Measurements from ENCODE around the gene GBF1. TPM values are rescaled to one million over a fixed set of nuclear protein-coding genes. Genes with fewer than 3 reads are reported as not detected.

Gene GBF1
- total RNA-seq, 2 experiments from 2014 or later: 33.1 to 37.5 TPM

GRCh38 chr10:102267748-102268147 is 22.4 kb downstream of the GBF1 start:
- H3K4me3 Mint-ChIP-seq: peak overlapping the region; percentile 48
- ATAC-seq (peak; percentile 89), DNase-seq (no peak)
- peaks cover 31% of the 10 kb centered on the region for H3K36me3 Mint-ChIP-seq (ENCODE audit: low read depth)
- no peaks in the 10 kb centered on the region for H3K27me3 Mint-ChIP-seq
- CTCF ChIA-PET: interaction anchor here (0.5 to 10.7 kb wide), 16 partner anchors 9 to 328 kb away, joined by 3 to 82 read pairs (median 5); partner anchors contain the start of gene GBF1
- peaks cover 58% of the 10 kb centered on the region for H3K4me1 Mint-ChIP-seq
- intact Hi-C loops (cut with DNase I, micrococcal nuclease): loop anchor here (1.0 kb wide), 6 partner anchors 16 to 74 kb away; partner anchors contain the start of gene GBF1 (in 1 of the 2)
- POLR2A ChIA-PET: interaction anchor here (0.5 to 2.0 kb wide), 9 partner anchors 16 to 154 kb away, joined by 3 to 26 read pairs (median 4); partner anchors contain the start of genes GBF1 and NFKB2
- peak overlapping the region; percentile 94 for H3K27ac Mint-ChIP-seq
- H3K9me3 Mint-ChIP-seq (ENCODE audit: low read depth): no peaks in the 10 kb centered on the region

GRCh38 chr10:102268375-102268888 is 23.1 kb downstream of the GBF1 start:
- H3K4me3 Mint-ChIP-seq: peak overlapping the region; percentile 48
- peak overlapping the region; percentile 94 for H3K27ac Mint-ChIP-seq
- no peaks in the 10 kb centered on the region for H3K27me3 Mint-ChIP-seq
- H3K9me3 Mint-ChIP-seq (ENCODE audit: low read depth): no peaks in the 10 kb centered on the region
- ATAC-seq: peak; percentile 61
- intact Hi-C loops (cut with DNase I, micrococcal nuclease): loop anchor here (1.0 kb wide), 5 partner anchors 15 to 70 kb away; partner anchors contain the start of gene GBF1 (in 1 of the 2)
- peaks cover 24% of the 10 kb centered on the region for H3K36me3 Mint-ChIP-seq (ENCODE audit: low read depth)
- CTCF ChIA-PET: interaction anchor here (0.6 to 10.7 kb wide), 16 partner anchors 8 to 817 kb away, joined by 3 to 82 read pairs (median 5); partner anchors contain the start of gene GBF1
- POLR2A ChIA-PET: interaction anchor here (0.6 to 2.0 kb wide), 6 partner anchors 16 to 127 kb away, joined by 3 to 26 read pairs (median 8); partner anchors contain the start of genes GBF1 and NFKB2
- DNase-seq: no peak
- peaks cover 57% of the 10 kb centered on the region for H3K4me1 Mint-ChIP-seq

- ChIA-PET CTCF (interaction anchor here (1.6 to 10.7 kb wide), 8 partner anchors 10 to 116 kb away, joined by 4 to 82 read pairs (median 8); partner anchors contain the start of gene GBF1), POLR2A (interaction anchor here (1.2 to 2.0 kb wide), 3 partner anchors 15 to 126 kb away, joined by 6 to 26 read pairs (median 9); partner anchors contain the start of genes GBF1 and NFKB2)
- Mint-ChIP-seq H3K4me3 (no peak overlapping the region), H3K9me3 (ENCODE audit: low read depth) (no peaks in the 10 kb centered on the region), H3K4me1 (peaks cover 60% of the 10 kb centered on the region), H3K27me3 (no peaks in the 10 kb centered on the region), H3K27ac (peak overlapping the region; percentile 94), H3K36me3 (ENCODE audit: low read depth) (peaks cover 24% of the 10 kb centered on the region)
- intact Hi-C loops (cut with DNase I, micrococcal nuclease): no loop called here
- no peak for DNase-seq
- ATAC-seq: no peak
These were observed 23.7 kb downstream of the GBF1 start for GRCh38 chr10:102269017-102269416.

DNA sequence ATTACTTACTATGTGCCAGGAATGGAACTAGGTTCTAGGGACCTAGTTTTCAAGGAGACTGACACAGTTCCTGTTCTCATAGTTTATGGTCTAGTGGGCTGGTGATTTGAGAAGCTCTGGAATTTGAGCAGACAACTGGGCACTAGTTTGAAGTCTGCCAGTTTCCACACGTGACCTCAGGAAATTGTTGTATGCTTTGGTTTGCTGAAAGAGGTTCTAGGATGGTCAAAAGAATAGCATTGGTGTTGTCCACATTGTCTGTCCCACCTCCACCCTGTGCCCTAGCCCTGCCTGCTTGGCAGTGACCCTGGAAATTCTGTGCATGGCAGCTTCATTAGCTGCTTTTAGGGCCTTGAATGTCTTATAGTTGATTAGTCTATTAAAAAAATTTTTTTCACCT is 28.7 kb downstream of the GBF1 start:
- ATAC-seq (no peak), DNase-seq (no peak)
- Mint-ChIP-seq H3K4me1 (peaks cover 28% of the 10 kb centered on the region), H3K4me3 (no peak overlapping the region), H3K9me3 (ENCODE audit: low read depth) (no peaks in the 10 kb centered on the region), H3K36me3 (ENCODE audit: low read depth) (peaks cover 11% of the 10 kb centered on the region), H3K27ac (no peak overlapping the region), H3K27me3 (no peaks in the 10 kb centered on the region)
- ChIA-PET POLR2A (no interaction called here), CTCF (interaction anchor here (0.7 to 1.8 kb wide), 4 partner anchors 10 to 51 kb away, joined by 3 to 6 read pairs (median 4); no protein-coding TSS in a partner anchor)
- intact Hi-C loops (cut with DNase I, micrococcal nuclease): no loop called here

GRCh38 chr10:102275343-102275742 is 30.0 kb downstream of the GBF1 start:
- Mint-ChIP-seq H3K27me3 (no peaks in the 10 kb centered on the region), H3K27ac (no peak overlapping the region), H3K4me3 (no peak overlapping the region), H3K4me1 (peaks cover 31% of the 10 kb centered on the region), H3K9me3 (ENCODE audit: low read depth) (no peaks in the 10 kb centered on the region), H3K36me3 (ENCODE audit: low read depth) (peaks cover 7% of the 10 kb centered on the region)
- ChIA-PET POLR2A (interaction anchor here (0.7 kb wide), 1 partner anchor 9 kb away, joined by 3 read pairs; no protein-coding TSS in a partner anchor), CTCF (interaction anchor here (0.6 to 0.7 kb wide), 3 partner anchors 23 to 150 kb away, joined by 3 read pairs; no protein-coding TSS in a partner anchor)
- DNase-seq: no peak
- intact Hi-C loops (cut with DNase I, micrococcal nuclease): no loop called here
- no peak for ATAC-seq

DNA sequence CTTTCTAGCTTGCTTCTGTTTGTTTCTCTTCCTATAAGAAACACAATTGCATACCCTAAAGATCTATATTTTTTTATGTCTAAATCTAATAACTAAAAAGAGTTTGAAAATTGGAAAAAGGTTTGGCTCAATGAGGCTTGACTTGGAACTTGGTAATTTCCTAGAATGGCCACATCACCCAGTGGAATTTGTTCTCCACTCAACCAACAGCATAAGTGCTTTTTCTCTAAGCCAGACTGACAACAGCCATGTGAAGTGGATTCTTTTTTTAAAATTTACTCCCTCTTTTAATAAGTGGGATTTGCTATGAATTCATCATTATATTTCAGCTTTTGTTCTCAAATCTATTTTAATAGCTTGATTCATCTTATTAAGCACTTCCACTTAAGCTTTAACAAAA is 33.8 kb downstream of the GBF1 start:
- ChIA-PET POLR2A (no interaction called here), CTCF (interaction anchor here (0.9 to 2.1 kb wide), 5 partner anchors 11 to 73 kb away, joined by 3 to 11 read pairs (median 4); no protein-coding TSS in a partner anchor)
- H3K27ac Mint-ChIP-seq: no peak overlapping the region

DNA sequence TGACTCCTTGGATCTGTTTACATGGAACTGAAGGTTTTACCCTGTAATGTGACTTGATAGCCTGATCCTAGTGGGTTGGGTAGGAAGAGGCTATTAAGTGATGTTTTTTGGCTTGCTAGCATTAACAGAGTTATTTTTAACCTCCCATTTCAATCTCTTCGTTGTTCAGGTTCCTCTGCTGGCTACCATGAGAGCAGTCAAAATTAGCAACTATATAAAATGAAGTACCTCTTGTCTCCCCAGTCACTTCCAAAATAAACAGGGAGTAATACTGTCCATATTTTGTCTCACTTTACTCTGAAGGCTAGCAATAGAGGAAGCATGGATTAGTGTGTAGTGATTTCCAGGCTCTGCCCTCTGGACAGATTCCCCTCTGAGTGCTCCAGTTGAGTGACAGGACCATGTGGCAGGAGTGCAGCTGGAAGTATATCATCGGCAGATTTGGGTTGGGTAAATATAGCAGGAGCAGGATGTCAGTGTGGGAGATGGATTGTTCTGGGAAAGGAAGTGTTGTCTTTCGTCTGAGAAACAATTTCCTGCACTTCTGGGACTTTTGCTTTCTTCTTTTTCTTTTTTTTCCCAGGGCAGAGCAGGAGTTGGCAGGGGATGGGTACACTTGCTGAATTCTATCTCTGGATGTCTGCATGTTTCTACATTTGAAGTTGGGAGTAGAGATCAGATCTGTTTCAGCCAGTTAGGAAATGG is 35.2 kb downstream of the GBF1 start:
- Mint-ChIP-seq H3K4me1 (peaks cover 59% of the 10 kb centered on the region), H3K27me3 (no peaks in the 10 kb centered on the region), H3K36me3 (ENCODE audit: low read depth) (peaks cover 1% of the 10 kb centered on the region), H3K9me3 (ENCODE audit: low read depth) (no peaks in the 10 kb centered on the region), H3K4me3 (peak overlapping the region; percentile 0), H3K27ac (peak overlapping the region; percentile 72)
- CTCF ChIA-PET: interaction anchor here (0.6 to 1.8 kb wide), 4 partner anchors 13 to 512 kb away, joined by 3 to 4 read pairs (median 3); no protein-coding TSS in a partner anchor
- DNase-seq (no peak), ATAC-seq (no peak)
- POLR2A ChIA-PET: no interaction called here
- intact Hi-C loops (cut with DNase I, micrococcal nuclease): loop anchor here in 1 of 2 experiments (5.0 kb wide), 1 partner anchor 57 kb away; no protein-coding TSS in a partner anchor

More for the DNA sequence above, 33.8 kb downstream of the GBF1 start:
- ATAC-seq: no peak
- H3K4me3 Mint-ChIP-seq: no peak overlapping the region
- H3K36me3 Mint-ChIP-seq (ENCODE audit: low read depth): no peaks in the 10 kb centered on the region
- intact Hi-C loops (cut with DNase I, micrococcal nuclease): no loop called here
- H3K9me3 Mint-ChIP-seq (ENCODE audit: low read depth): no peaks in the 10 kb centered on the region
- no peaks in the 10 kb centered on the region for H3K27me3 Mint-ChIP-seq
- no peak for DNase-seq
- H3K4me1 Mint-ChIP-seq: peaks cover 44% of the 10 kb centered on the region

- DNase-seq (no peak), ATAC-seq (no peak)
- Mint-ChIP-seq H3K9me3 (ENCODE audit: low read depth) (no peaks in the 10 kb centered on the region), H3K27me3 (no peaks in the 10 kb centered on the region), H3K27ac (peak overlapping the region; percentile 72), H3K36me3 (ENCODE audit: low read depth) (peaks cover 1% of the 10 kb centered on the region), H3K4me1 (peaks cover 64% of the 10 kb centered on the region), H3K4me3 (peak overlapping the region; percentile 0)
- intact Hi-C loops (cut with DNase I, micrococcal nuclease): loop anchor here in 1 of 2 experiments (5.0 kb wide), 1 partner anchor 56 kb away; no protein-coding TSS in a partner anchor
- ChIA-PET POLR2A (no interaction called here), CTCF (interaction anchor here (0.7 to 0.8 kb wide), 3 partner anchors 10 to 209 kb away, joined by 3 to 5 read pairs (median 3); no protein-coding TSS in a partner anchor)
These were observed 35.8 kb downstream of the GBF1 start for GRCh38 chr10:102281102-102281487.

DNA sequence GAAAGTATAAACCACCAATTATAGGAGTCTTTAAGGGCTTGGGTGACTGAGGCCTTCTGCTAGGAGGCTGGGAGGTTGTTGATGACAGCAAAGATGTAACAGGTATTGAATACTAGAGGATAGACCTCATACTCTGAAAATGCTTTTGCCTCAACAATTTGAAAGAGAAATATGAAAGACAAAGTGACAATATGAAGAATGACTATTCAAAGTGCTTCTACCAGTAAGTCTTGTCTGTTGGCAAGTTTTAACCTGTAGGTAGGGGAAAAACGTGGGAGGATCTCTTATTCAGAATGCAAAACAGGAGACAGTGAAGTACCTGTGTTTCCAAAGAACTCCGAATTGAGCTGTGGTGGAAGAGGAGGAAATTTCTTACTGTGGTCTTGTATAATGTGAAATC is 38.2 kb downstream of the GBF1 start:
- Mint-ChIP-seq H3K4me3 (peak overlapping the region; percentile 20), H3K27ac (peak overlapping the region; percentile 85), H3K4me1 (peaks cover 83% of the 10 kb centered on the region), H3K9me3 (ENCODE audit: low read depth) (no peaks in the 10 kb centered on the region), H3K27me3 (no peaks in the 10 kb centered on the region), H3K36me3 (ENCODE audit: low read depth) (peaks cover 9% of the 10 kb centered on the region)
- peak; percentile 71 for ATAC-seq
- DNase-seq: no peak
- CTCF ChIA-PET: interaction anchor here (1.0 to 4.5 kb wide), 12 partner anchors 10 to 68 kb away, joined by 3 to 31 read pairs (median 4); no protein-coding TSS in a partner anchor
- POLR2A ChIA-PET: interaction anchor here (0.6 to 2.9 kb wide), 8 partner anchors 8 to 123 kb away, joined by 3 to 26 read pairs (median 6); no protein-coding TSS in a partner anchor
- intact Hi-C loops (cut with DNase I, micrococcal nuclease): loop anchor here (1.0 to 5.0 kb wide), 3 partner anchors 15 to 55 kb away; no protein-coding TSS in a partner anchor

DNA sequence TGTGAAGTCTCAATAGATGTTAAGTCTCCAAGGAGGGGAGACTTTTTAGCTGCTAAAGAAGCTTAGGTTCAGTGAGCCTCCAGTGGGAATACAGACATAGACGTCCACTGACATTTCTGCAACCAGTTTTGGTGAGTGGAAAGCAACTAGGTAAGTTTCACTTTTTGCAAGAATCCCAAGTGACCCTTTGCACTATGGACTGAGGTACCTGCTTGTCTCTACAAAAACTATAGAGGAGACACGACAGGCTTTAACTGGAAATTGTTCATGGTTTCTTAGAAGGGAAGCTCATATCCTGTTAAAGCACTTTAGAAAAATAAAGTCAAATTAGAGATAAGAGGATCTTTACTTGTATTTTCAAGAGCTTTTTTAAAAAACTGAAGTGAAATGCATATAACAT is 38.6 kb downstream of the GBF1 start:
- CTCF ChIA-PET: interaction anchor here (1.0 to 4.5 kb wide), 14 partner anchors 10 to 220 kb away, joined by 3 to 31 read pairs (median 4); partner anchors contain the start of genes GBF1 and SUFU
- DNase-seq (no peak), ATAC-seq (no peak)
- peak overlapping the region; percentile 85 for H3K27ac Mint-ChIP-seq
- POLR2A ChIA-PET: interaction anchor here (0.6 to 2.9 kb wide), 9 partner anchors 9 to 124 kb away, joined by 3 to 26 read pairs (median 5); no protein-coding TSS in a partner anchor
- intact Hi-C loops (cut with DNase I, micrococcal nuclease): loop anchor here (1.0 to 5.0 kb wide), 3 partner anchors 16 to 54 kb away; no protein-coding TSS in a partner anchor
- no peaks in the 10 kb centered on the region for H3K9me3 Mint-ChIP-seq (ENCODE audit: low read depth)
- H3K4me3 Mint-ChIP-seq: peak overlapping the region; percentile 20
- no peaks in the 10 kb centered on the region for H3K27me3 Mint-ChIP-seq
- H3K4me1 Mint-ChIP-seq: peaks cover 79% of the 10 kb centered on the region
- peaks cover 9% of the 10 kb centered on the region for H3K36me3 Mint-ChIP-seq (ENCODE audit: low read depth)
